Breast epithelium (tissue), 3 donors: ENCODE results near the gene RNASET2.

Source experiments
- CTCF ChIP-seq, 3 donors: fragments of 450-650 bp; IDR thresholded peaks; one replicate each; pipeline ENCODE4 v1.5.1; 2016 to 2017; ENCODE audit warnings: antibody characterized with exemption in 3 of 3, mild to moderate bottlenecking in 3 of 3, moderate library complexity in 3 of 3
- POLR2A ChIP-seq: fragments of 450-650 bp; IDR thresholded peaks from one replicate; pipeline ENCODE4 v1.6.1; 2016; ENCODE audit warnings: antibody characterized with exemption, mild to moderate bottlenecking, moderate library complexity

GRCh38 chr6:166946125-166946524 is 10.2 kb downstream of the RNASET2 start:
- TF ChIP-seq CTCF (IDR thresholded peaks at IDR 0.05) (no peak), POLR2A (no peak)
